CD4-positive, alpha-beta T cell treated with Interferon alpha-2 for 1 hour (primary cell): ENCODE data around the gene GCFC2.
"Not testable (repeated sequence)": the region's sequence is repeated elsewhere in the genome, so short reads cannot be mapped to it uniquely, and the experiment has no call there.

Experiments
- DNase-seq, 2 donors: peaks; one replicate each; pipeline ENCODE4 v3.0.0-alpha.2; 2020 to 2022

The GCFC2 gene

GRCh38 chr2:75710577-75711253 is at the start of gene GCFC2:
Gene GCFC2, minus strand, starts transcription at chr2:75710915. Its CDS starts 60 bp downstream, at chr2:75710855.
- peak; percentile 84 to 88 for DNase-seq

- no peak for DNase-seq
These were observed 42.1 kb upstream of the GCFC2 start for GRCh38 chr2:75752828-75753227.

- DNase-seq = no peak
These were observed 41.2 kb upstream of the GCFC2 start for GRCh38 chr2:75751824-75752468.

GRCh38 chr2:75751360-75751759 is 40.6 kb upstream of the GCFC2 start:
- DNase-seq = no peak

- no peak for DNase-seq
These were observed 27.2 kb upstream of the GCFC2 start for GRCh38 chr2:75737961-75738360.

GRCh38 chr2:75736276-75736675 is 25.6 kb upstream of the GCFC2 start:
- no peak for DNase-seq

GRCh38 chr2:75729861-75730260 is 19.1 kb upstream of the GCFC2 start:
- no peak for DNase-seq

- no peak for DNase-seq
These were observed 18.1 kb upstream of the GCFC2 start for GRCh38 chr2:75728614-75729419.

GRCh38 chr2:75722687-75723086 is 12.0 kb upstream of the GCFC2 start:
- no peak for DNase-seq

- DNase-seq = no peak
These were observed 9.8 kb upstream of the GCFC2 start for GRCh38 chr2:75720525-75720924.

GRCh38 chr2:75719616-75720015 is 8.9 kb upstream of the GCFC2 start:
- DNase-seq = no peak

GRCh38 chr2:75716406-75716805 is 5.7 kb upstream of the GCFC2 start:
- no peak for DNase-seq

GRCh38 chr2:75711590-75711989 is 875 bp upstream of the GCFC2 start:
- not testable (repeated sequence) for DNase-seq

GRCh38 chr2:75710220-75710576 is 517 bp downstream of the GCFC2 start:
- DNase-seq = no peak

- DNase-seq = no peak
These were observed 1.4 kb downstream of the GCFC2 start for GRCh38 chr2:75709297-75709696.

GRCh38 chr2:75707901-75708300 is 2.8 kb downstream of the GCFC2 start:
- DNase-seq = no peak

- no peak for DNase-seq
These were observed 4.8 kb downstream of the GCFC2 start for GRCh38 chr2:75705921-75706320.

- no peak for DNase-seq
These were observed 7.0 kb downstream of the GCFC2 start for GRCh38 chr2:75703589-75704287.

- no peak for DNase-seq
These were observed 8.1 kb downstream of the GCFC2 start for GRCh38 chr2:75702593-75702992.

- no peak for DNase-seq
These were observed 11.8 kb downstream of the GCFC2 start for GRCh38 chr2:75698918-75699317.

GRCh38 chr2:75688196-75688595 is 22.5 kb downstream of the GCFC2 start:
- DNase-seq = no peak

GRCh38 chr2:75683430-75683829 is 27.3 kb downstream of the GCFC2 start:
- DNase-seq = not testable (repeated sequence)

GRCh38 chr2:75680402-75680801 is 30.3 kb downstream of the GCFC2 start:
- no peak for DNase-seq
